Activated naive CD8-positive, alpha-beta T cell (primary cell): ENCODE data around the gene CDC40.
A peak's percentile ranks its signal among the peaks of the same experiment; 100 is the strongest.

ENCODE experiments used
- H3K27ac Mint-ChIP-seq: one replicate; pipeline ENCODE4 v1.8.0; 2021; ENCODE audit warnings: mixed read lengths
- H3K27me3 Mint-ChIP-seq: one replicate; pipeline ENCODE4 v1.8.0; 2021; ENCODE audit warnings: mixed read lengths
- H3K36me3 Mint-ChIP-seq: one replicate; pipeline ENCODE4 v1.8.0; 2021; ENCODE audit warnings: mixed read lengths
- H3K4me1 Mint-ChIP-seq: one replicate; pipeline ENCODE4 v1.8.0; 2021; ENCODE audit warnings: low read depth, mixed read lengths
- H3K4me3 Mint-ChIP-seq: one replicate; pipeline ENCODE4 v1.8.0; 2021; ENCODE audit warnings: mild to moderate bottlenecking, mixed read lengths
- H3K9me3 Mint-ChIP-seq: one replicate; pipeline ENCODE4 v1.8.0; 2021; ENCODE audit warnings: low read depth, mixed read lengths

CDC40 gene

DNA sequence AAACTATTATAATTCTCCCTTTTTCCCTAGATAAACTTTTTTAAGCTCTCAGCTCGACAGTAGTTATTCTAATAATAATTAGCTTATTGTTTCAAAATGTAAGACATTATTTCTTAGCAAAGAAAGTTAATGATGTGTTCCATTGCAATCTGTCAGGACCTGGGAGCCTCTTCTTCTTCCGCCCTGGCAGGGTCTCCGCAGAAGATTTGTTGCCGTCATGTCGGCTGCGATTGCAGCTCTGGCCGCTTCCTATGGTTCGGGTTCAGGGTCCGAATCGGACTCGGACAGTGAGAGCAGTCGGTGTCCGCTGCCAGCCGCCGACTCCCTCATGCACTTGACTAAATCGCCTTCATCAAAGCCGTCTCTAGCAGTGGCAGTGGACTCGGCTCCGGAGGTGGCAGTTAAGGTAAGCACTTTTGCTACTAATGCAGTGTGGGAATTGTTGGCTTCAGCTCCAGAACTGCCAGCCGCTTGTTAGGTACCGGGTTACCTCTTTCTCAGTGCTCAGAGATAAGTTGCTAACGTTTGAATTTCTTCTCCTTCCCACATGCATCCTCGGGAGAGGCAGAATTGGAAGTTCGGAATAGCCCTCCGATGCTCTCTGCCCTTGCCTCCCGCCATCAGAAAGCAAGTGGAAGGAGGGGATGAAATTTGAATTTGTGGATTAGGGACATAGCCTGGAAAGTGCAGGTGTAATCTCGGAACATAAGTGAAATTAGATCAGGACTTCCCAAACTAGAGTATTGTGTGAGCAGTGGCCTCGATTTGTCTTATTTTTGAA, at the start of gene CDC40:
CDC40 (plus strand) TSS at position 200 of the 781 bp plus-strand sequence; CDS start at position 218, 18 bp downstream.
- Mint-ChIP-seq H3K27ac (no peak within 1 kb of the TSS), H3K4me1 (peaks cover 6% of the 10 kb centered on the region), H3K4me3 (no peak within 1 kb of the TSS), H3K9me3 (no peaks in the 10 kb centered on the region), H3K36me3 (no peaks in the 10 kb centered on the region), H3K27me3 (peaks cover 2% of the 10 kb centered on the region)

DNA sequence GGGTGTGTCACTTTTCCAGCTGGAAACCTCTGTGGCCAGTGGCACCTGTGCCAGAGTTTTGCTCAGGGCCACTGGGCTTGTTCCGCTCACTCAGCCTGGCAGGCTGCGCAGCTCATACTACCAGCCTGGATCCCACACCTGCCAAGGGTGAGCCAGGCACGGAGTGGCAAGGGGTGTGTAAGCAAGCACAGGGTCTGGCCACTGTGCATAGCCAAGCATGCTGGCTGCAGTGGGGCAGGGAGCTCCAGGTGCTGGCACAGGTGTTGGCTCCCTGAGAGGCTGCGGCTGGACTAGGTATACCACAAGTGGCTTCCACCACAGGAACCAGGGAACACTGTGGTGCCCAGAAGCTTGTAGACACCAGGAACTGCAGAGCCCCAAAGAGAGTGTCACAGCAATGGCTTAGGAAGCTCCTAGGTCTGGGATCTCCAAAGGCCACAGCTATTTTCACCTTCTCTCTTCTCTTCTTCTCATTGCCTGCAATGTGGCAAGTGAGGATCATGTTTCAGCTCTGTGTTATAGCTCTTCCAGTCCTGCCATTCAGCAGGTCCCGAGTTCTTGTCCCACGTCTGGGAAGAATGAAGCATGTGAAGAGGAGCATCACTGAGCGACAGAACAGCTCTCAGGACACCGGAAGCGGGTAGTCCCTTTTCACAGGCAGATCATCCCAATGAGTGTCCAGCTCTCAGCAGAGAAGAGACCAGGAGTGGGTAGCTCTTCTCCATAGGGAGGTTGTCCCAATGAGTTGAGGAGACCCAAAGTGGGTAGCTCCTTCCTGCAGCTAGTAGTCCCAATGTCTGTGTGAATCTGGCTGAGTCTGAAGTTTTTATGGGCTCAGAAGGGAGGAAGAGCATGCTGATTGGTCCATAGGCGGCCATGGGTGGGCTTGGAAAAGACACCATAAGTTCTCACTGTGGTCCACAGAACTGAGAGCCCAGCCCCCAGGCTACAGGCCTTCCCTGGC, 42.0 kb upstream of the CDC40 start:
- peaks cover 3% of the 10 kb centered on the region for H3K36me3 Mint-ChIP-seq
- H3K4me3 Mint-ChIP-seq: no peak overlapping the region
- peaks cover 10% of the 10 kb centered on the region for H3K27me3 Mint-ChIP-seq
- no peaks in the 10 kb centered on the region for H3K4me1 Mint-ChIP-seq
- H3K9me3 Mint-ChIP-seq: peaks cover 2% of the 10 kb centered on the region
- H3K27ac Mint-ChIP-seq: no peak overlapping the region

DNA sequence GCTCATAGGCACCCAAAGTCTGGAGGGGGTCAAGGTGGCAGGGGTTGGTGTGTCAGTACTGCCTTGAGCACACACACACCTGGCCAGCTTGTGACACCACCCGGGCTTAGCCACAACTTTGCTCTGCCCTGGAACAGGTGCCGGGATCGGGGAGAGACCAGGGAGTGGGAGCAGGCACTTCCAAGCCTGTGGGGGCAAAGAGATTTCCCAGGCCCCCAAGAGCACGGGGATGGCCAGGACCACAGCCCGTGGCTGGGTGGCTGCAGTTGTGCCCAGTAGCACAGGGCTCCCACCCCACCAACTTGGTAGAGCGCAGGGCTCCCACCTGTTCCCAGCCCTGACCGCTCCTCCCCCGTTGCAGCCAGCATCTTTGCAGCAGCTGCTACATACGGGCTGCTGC, 41.2 kb upstream of the CDC40 start:
- peaks cover 7% of the 10 kb centered on the region for H3K27me3 Mint-ChIP-seq
- H3K4me3 Mint-ChIP-seq: no peak overlapping the region
- H3K27ac Mint-ChIP-seq: no peak overlapping the region
- peaks cover 3% of the 10 kb centered on the region for H3K36me3 Mint-ChIP-seq
- H3K4me1 Mint-ChIP-seq: no peaks in the 10 kb centered on the region
- no peaks in the 10 kb centered on the region for H3K9me3 Mint-ChIP-seq

DNA sequence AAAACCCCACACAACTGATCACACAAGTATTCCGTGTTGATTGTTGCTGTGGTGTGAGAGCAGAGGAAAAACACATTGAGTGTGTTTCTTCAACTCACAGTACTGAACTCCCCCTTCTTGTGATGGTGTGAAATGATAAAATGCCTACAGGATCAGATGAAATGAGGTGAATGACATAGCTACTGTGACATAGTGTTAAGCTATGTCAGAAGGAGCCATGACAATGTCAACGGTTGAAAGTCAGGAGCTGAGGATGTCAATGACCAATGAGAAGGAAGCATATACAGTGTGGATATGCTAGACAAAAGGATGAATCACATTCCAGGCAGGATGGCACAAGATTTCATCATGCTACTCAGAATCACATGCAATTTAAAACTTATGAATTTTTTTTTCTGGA, 39.6 kb upstream of the CDC40 start:
- no peaks in the 10 kb centered on the region for H3K9me3 Mint-ChIP-seq
- no peak overlapping the region for H3K27ac Mint-ChIP-seq
- H3K4me3 Mint-ChIP-seq: no peak overlapping the region
- H3K27me3 Mint-ChIP-seq: peaks cover 9% of the 10 kb centered on the region
- no peaks in the 10 kb centered on the region for H3K4me1 Mint-ChIP-seq
- peaks cover 3% of the 10 kb centered on the region for H3K36me3 Mint-ChIP-seq

DNA sequence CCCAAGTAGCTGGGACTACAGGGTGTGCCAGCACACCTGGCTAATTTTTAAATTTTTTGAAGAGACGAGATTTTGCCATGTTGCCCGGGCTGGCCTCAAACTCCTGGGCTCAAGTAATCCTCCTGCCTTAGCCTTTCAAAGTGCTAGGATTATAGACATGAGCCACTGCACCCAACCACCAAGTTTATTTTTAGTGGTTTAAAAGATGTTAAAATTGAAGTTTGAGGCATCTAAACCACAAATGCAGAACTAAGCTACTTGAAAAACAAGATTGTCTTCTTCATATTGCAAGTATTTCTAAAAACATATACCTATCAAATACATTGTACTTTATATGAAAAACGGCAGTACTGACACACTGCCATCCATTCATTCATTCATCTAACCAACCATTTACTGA, 32.4 kb upstream of the CDC40 start:
- H3K9me3 Mint-ChIP-seq: no peaks in the 10 kb centered on the region
- H3K4me3 Mint-ChIP-seq: no peak overlapping the region

DNA sequence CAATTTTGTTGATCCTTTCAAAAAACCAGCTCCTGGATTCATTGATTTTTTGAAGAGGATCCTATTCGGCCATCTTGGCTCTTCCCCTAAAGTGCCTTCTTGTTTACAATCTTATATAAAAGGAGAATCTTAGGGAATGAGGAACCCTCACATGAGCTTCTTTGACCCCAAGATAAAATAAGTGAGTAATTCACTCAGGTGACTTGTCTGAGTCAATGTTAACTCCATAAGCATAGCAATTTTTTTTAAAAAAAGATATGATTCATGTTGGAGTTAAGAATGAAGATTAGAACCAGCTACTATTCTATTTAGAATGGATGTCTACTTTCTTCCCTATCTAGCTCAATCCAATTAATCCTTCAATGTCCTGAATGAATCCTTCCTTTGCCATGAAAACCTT, 21.7 kb upstream of the CDC40 start:
- Mint-ChIP-seq H3K4me3 (no peak overlapping the region), H3K4me1 (no peaks in the 10 kb centered on the region), H3K27me3 (peaks cover 3% of the 10 kb centered on the region), H3K27ac (no peak overlapping the region), H3K36me3 (peaks cover 4% of the 10 kb centered on the region), H3K9me3 (no peaks in the 10 kb centered on the region)

More for the DNA sequence above, 32.4 kb upstream of the CDC40 start:
- Mint-ChIP-seq H3K27me3 (peaks cover 3% of the 10 kb centered on the region), H3K36me3 (no peaks in the 10 kb centered on the region), H3K27ac (no peak overlapping the region), H3K4me1 (no peaks in the 10 kb centered on the region)

DNA sequence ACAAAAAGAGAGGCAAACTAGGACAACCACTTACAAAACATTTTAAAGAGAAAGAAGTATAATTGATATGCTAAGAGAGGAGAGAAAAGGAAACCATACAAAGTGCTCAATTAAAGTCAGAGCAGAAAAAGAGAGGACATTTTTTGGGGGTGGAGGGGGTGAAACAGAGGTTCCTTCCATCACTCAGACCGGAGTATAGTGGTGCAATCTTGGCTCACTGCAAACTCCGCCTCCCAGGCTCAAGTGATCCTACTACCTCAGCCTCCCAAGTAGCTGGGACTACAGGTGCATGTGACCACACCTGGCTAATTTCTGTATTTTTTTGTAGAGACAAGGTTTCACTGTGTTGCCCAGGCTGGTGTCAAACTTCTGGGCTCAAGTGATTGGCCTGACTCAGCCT, 10.1 kb upstream of the CDC40 start:
- H3K4me1 Mint-ChIP-seq: no peaks in the 10 kb centered on the region
- no peaks in the 10 kb centered on the region for H3K36me3 Mint-ChIP-seq
- peaks cover 10% of the 10 kb centered on the region for H3K27me3 Mint-ChIP-seq
- no peaks in the 10 kb centered on the region for H3K9me3 Mint-ChIP-seq
- H3K27ac Mint-ChIP-seq: no peak overlapping the region
- H3K4me3 Mint-ChIP-seq: no peak overlapping the region

DNA sequence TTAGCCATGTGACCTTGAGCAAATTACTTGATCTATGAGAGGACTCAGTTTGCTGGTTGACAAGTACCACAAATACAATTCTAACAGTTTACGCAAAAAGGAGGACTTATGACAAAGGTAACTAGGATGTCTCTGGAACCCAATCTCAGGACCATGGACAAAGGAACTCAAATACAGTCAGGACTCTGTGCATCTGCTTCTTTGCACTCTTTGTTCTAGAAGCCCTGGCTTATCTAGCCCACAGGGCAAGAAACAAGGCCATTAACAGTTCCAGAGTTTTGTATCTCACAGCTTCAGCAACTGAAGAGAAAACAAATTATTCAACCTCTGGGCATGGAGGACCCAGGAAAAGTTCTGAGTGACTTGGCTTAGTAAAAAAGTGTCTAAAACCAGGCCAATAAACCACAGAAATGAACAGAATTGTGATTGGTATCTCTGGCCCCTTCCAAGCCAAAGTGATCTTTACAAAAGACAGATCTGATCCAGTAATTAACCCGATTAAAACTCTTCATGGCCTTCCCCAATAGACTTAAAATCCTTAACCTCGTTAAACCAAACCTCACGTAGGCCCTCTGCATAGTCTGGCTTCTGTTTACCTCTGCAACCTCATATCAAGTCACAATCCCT, 6.6 kb upstream of the CDC40 start:
- H3K27me3 Mint-ChIP-seq: peaks cover 12% of the 10 kb centered on the region

DNA sequence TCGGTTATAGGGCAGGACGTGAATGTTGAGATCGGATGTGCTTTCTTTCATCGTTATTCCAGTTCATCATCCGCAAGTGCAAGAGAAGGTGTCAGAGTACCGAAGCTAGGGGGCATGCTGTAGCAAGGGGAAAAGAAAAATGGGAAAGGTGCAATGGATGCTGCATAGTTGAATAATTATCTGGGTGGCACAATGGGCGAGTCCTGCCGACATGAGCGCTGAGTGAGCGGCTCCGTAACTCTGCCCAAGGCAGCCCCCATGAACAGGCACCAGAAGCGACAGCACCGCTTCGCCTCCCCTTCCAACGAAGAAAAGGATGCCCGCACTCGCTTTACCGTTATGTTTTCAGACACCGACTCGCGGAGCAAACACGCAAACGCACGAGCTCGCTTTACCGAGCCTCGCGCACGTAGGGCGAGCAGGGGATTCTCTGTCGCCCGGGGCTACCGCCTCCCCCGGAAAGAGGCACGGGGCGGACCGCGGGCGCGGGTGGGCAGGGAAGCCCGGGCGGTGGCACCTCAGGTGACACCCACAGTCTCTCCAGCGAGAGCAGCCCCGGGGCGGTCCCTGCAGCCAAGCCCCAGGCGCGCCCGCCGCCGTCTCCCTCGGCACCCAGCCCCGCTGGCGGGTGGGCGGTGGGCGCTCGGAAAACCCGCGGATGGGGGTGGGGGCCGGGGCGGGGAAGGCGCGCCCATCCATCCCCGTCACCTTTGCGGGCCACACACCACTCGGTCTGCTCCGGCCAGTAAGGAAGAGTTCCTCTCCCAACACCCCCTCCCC, 1.4 kb upstream of the CDC40 start:
- Mint-ChIP-seq H3K4me1 (peaks cover 5% of the 10 kb centered on the region), H3K36me3 (no peaks in the 10 kb centered on the region)

More for the DNA sequence above, 6.6 kb upstream of the CDC40 start:
- Mint-ChIP-seq H3K4me1 (peaks cover 5% of the 10 kb centered on the region), H3K36me3 (no peaks in the 10 kb centered on the region), H3K27ac (no peak overlapping the region), H3K9me3 (no peaks in the 10 kb centered on the region), H3K4me3 (no peak overlapping the region)

DNA sequence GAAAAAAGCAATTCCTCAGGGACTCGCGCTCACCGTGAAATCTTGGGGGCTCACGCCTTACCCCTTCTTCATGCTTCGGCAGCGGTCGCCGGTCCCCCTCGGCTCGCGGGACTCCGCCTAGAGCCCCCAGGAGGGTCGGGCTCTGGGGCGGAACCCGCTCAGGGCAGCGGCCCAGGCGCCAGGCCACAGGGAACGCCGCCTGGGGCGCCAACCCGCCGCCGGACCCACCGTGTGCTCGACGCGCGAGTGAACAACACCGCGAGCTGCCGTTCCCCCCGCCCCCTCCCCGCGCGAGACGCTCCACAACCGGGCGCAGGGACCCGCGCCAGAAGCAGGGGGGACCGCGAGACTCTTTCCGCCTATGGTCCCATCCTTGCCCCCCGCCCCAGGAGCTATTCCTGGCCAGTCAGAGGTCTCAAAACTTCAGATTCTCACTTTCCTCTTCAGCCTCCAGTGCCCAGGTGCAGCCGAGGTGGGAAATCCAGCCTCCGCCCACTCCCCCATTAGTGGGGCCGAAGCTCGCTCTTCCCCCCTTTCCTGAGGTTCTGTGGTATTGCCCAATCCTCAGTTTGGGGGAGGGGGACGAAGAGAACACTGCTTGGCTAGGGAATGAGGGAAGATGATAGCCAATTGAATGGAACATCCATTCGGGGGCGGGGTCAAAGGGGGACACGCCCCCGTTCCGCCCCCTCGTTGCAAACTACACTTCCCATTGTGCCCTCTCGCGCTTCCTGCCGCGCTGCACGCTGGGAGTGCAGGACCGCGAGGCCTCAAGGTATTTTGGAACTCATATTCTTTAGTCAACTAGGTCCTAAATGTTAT, 610 bp upstream of the CDC40 start, which contains the start of gene WASF1:
WASF1 (minus strand) TSS at position 265 of the 822 bp plus-strand sequence. CDS start 52,069 bp downstream, outside the sequence.
- H3K4me3 Mint-ChIP-seq: peak within 1 kb of the TSS; percentile 93
- peak within 1 kb of the TSS; percentile 77 for H3K27ac Mint-ChIP-seq
- peaks cover 5% of the 10 kb centered on the region for H3K4me1 Mint-ChIP-seq
- peaks cover 4% of the 10 kb centered on the region for H3K27me3 Mint-ChIP-seq
- H3K36me3 Mint-ChIP-seq: no peaks in the 10 kb centered on the region
- no peaks in the 10 kb centered on the region for H3K9me3 Mint-ChIP-seq

More for the DNA sequence above, 1.4 kb upstream of the CDC40 start:
- peak overlapping the region; percentile 93 for H3K4me3 Mint-ChIP-seq
- H3K9me3 Mint-ChIP-seq: no peaks in the 10 kb centered on the region
- peaks cover 10% of the 10 kb centered on the region for H3K27me3 Mint-ChIP-seq
- H3K27ac Mint-ChIP-seq: peak overlapping the region; percentile 77

DNA sequence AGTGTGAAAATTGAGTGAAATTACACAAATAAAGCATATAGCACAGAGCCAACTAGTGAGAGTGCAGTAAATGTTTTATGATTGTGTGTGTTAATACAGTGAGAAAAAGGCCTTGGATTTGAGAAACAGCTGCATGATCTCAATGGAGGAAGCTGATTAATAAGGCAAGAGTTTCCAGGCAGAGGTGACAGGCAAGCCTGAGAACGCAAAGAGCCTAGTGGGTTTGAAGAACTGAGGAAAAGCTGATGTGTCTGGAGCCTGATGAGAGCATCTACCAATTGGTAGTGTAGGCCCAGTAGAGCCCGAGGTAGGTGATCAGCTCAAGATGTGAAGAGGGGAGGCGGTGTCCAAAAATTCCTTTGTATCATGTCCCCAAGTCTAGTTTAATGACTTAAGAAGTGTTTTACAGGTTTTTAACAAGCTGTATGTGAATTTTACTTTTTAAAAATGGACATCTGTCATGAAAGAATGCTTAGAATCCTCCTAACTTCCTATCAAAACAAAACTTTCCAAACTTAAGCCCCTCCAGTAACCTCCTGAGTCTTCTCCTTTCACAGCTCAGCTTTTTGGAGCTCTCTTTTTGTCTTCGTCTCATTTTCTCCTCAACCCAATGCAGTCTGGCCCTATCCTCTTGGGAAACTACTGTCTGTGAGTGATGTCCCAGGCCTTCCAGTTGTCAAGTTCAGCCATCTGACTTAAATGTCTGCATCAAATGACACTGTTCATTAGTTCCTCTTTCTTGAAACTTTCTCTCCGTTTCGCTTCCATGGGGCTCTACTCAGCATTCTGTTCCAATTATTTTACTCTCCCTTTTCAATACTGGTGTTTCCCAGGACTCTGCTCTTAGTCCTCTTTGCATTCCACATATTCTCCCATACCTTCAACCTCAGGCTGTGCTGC, 1.2 kb downstream of the CDC40 start:
- Mint-ChIP-seq H3K36me3 (no peaks in the 10 kb centered on the region), H3K4me3 (no peak overlapping the region), H3K27me3 (no peaks in the 10 kb centered on the region), H3K4me1 (peaks cover 14% of the 10 kb centered on the region), H3K9me3 (no peaks in the 10 kb centered on the region), H3K27ac (no peak overlapping the region)

DNA sequence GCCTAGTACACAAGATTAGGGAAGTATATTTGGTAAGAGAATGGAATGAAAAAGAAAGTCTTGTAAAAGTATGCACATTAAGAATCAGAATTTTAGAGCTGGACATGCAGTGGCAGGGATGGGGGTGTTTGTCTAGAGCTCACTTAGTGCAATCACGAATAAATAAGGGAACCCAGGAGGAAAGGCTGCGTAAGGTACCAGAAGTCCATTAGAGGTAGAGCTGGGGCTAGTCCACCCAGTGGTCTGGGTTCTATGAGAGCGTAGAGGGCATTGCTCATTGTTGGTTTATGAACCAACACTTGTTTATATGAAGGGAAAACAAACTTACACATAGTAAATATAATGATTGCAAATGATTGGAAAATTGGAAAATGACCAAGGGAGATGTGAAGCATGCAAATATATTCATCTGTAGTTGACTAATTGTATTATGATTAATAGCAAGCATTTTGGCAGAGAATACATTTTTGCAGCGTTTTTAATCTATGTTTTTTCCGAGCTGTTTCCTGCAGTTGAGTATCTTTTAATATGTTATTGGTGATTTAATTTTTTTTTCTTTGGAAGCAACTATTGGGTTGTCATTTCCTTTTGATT, 3.2 kb downstream of the CDC40 start:
- no peaks in the 10 kb centered on the region for H3K9me3 Mint-ChIP-seq
- H3K4me3 Mint-ChIP-seq: no peak overlapping the region
- peaks cover 16% of the 10 kb centered on the region for H3K4me1 Mint-ChIP-seq
- H3K36me3 Mint-ChIP-seq: no peaks in the 10 kb centered on the region
- no peak overlapping the region for H3K27ac Mint-ChIP-seq
- H3K27me3 Mint-ChIP-seq: no peaks in the 10 kb centered on the region
